DMS79 (cell line): ENCODE data around the gene PIWIL4.
"Not testable (repeated sequence)": the region's sequence is repeated elsewhere in the genome, so short reads cannot be mapped to it uniquely, and the experiment has no call there.

Experiments
- DNase-seq: peaks from one replicate; lab custom pipeline; 2025; lab: John Stamatoyannopoulos, UW

PIWIL4 gene

DNA sequence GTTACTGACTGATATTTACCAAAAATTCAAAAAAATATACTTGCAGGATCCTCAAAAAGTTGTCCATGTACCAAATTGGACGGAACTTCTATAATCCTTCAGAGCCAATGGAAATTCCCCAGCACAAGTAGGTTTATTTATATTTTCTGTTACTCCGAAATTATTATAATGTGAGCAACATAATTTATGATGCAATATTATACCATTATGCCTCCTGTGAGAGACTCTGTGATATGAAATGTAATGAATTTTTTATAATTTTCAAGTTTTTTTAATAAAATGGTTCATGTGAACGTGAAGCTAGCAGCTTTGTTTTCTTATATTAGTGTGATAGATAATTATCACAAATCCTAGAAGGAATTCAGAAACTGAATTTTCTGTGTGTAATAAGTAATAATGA is 18.2 kb downstream of the PIWIL4 start:
- no peak for DNase-seq

DNA sequence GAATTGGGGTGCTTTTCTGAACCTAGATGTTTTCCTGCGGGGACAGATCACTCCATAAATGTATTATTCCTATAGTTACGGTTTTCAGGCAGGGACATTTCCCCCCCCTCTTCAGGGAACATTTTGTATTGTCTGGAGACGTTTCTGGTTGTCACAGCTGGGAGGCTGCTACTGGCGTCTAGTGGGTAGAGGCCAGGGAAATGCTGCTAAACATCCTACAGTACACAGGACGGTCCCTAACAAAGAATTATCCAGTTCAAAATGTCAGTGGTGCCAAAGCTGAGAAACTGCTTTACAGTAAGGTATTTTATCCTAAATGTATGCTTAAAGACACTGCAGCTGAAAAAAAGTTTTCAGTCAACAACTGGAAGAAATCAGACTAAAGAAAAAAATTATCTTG is 19.4 kb downstream of the PIWIL4 start:
- no peak for DNase-seq

DNA sequence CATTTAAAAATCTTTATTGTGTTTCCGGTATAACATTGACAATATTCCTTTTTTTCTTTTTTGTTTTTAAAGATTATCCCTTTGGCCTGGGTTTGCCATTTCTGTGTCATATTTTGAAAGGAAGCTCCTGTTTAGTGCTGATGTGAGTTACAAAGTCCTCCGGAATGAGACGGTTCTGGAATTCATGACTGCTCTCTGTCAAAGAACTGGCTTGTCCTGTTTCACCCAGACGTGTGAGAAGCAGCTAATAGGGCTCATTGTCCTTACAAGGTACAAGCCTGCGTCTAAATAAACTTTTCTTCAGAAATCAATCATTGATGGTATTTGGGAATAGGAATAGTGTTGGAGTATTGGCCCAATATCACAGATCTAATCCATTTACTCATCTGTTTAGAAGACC is 19.8 kb downstream of the PIWIL4 start:
- DNase-seq = no peak

DNA sequence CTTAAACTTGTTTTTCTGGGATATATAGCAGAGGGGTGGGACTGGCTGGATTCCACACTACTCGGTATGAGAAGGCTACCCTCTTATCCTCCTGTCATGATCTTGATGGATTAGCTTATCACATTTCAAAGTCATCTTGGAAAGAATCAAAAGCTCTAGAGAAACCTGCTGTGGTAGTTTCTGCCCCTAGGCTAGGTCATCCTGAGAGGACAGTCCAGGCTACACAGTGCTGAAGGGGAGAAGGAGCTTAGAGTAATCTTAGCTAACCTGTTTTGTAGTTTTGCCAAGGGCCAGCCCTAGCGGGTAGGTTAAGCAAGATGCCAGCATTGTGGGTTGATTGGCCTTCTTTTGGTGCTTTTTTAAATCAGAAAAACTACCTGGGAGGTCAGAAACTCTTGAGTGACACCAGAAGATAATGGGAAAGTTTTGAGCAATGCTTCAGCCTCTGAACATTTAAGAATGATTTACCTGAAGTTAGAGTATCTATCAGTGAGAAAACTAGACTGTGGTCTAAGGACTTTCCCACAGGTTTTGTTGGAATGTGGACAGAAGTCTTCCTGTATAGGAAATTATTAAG is 21.3 kb downstream of the PIWIL4 start:
- no peak for DNase-seq

DNA sequence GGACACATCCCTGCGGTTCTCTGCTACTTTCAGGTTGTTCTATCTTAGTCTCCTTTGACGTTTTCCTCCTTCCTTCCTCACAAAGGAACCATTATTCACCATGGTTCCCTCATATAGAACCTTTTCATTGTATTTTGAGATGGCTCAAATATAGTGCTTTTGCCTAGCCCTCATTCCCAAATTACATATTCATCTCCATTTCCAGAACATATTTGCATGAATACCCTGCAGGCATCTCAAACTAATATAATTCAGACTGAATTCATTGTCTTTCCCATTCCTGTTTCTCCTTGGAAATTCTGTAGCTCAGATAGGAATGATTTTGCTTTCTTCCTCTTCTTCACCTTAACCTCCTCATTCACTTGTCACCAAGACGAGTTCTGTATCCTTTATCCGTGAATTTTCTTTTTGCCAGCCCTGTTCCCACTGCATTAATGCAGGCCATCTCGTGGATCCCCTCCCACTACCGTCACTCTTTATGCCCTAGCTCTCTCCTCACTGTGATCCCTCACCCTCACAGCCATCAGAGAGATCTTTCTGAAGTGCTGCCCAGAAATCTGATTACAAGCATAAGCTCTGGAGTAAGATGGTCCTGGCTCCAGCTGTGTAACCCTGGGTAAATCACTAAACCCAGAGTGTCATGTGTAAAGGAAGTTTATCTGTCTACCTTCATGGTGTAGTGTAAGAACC is 23.3 kb downstream of the PIWIL4 start:
- no peak for DNase-seq

DNA sequence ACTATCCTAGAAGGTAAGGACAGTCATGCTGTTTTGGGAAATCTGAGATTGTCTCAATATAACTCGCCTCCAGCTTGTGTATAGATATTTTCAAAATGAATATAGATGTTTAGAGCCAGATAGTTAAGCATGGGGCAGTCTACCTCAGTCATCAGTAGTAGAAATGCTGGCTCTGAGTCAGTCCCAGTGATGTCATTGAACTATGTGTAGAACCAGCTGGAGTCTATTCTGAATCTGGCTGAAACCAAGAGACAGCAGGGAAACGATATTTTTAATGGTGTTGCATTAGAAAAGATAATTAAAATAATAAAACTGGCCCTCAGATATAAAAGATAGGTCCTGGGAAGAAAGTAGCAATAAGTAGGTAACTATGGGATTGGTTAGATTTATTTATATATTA is 25.9 kb downstream of the PIWIL4 start:
- DNase-seq = no peak

DNA sequence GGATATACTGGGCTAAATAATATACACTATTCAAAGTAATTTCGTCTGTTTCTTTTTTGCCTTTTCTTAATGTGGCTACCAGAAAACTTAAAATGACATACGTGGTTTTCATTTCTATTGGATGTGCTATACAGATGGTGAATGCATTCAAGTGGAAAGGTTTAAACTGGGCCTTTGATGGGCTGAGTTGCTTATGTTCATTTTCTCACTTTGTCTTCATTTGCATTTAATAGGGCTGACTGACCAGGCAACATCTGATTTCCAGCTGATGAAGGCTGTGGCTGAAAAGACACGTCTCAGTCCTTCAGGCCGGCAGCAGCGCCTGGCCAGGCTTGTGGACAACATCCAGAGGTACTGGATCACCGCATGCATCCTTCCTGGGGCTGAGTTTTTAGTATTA is 27.9 kb downstream of the PIWIL4 start:
- no peak for DNase-seq

DNA sequence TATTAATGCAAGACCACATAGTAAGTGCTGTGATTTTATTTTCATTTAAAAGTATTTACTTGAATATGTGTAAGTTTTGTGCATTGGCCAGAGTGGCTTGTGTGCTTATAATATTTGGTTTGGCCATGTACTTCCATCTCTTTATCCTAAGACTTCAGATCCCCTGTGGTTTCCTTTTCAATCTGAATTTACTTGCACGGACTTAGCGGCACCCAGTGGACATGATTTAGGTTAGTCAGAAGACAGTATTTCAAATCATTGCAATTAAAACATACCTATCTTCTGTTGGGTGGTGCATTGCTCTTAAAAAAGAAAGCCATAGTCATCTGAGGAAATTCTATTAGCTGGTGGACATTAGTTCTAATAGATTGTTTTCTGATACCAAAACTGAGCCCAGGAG is 30.7 kb downstream of the PIWIL4 start:
- DNase-seq = no peak

DNA sequence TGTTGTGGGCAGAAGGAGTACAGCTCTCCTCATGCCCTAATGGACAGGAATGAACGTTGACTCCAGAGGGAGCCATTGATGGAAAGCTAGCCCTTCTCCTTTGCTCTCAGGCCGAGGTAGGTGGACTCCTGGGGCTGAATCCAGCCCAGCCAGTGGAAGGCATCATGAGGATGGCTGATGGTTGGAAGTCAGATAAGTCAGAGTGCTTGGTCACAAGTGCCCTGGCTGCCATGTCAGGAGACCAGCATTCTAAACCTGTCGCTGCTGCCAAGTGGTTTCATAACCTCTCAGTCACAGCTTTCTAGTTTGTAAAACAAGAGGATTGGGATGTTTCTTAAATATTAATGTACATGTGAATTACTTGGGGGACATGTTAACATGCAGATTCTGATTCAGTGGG is 32.3 kb downstream of the PIWIL4 start:
- DNase-seq = no peak

DNA sequence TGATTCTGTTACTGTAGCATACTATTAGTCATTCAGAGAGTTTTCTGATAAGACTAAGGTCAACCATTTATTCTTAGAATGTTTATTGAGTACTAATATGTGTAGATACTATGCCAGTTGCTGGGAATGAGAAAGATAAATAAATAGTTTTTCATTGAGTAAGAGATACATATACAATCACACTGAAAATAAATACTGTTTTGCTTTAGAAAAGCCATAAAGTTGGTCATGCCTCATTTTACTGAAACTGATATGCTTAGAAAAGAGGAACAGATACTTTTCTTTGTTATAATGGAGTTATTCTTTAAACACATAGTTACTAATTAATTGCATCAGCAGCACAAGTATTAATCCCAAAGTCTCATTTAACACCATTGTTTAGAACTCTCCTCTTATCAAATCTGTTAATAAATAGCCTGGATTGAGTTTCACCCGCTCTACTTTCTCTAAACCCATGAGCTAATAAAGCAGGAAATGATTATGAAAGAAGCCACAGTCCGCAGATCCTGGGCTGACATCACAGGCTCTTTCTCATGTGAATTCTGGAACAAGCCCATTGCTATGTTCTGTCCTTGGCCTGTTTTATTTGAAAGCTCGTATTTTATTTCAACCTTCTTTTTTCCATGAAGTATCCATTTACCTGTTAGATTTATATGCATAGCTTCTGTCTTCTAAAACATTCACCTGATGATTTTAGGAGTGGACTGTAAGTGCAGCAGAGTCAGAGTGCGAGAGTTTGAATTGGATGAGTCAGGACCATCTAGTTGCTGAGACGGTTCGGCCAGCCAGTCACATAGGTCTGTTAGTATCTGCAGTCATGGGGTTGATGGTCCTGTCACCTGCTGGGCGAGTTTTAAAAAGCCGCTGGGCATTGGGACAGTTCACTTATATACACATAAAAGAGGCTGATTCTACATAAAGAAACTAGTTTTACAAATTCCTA is 35.5 kb downstream of the PIWIL4 start:
- no peak for DNase-seq

DNA sequence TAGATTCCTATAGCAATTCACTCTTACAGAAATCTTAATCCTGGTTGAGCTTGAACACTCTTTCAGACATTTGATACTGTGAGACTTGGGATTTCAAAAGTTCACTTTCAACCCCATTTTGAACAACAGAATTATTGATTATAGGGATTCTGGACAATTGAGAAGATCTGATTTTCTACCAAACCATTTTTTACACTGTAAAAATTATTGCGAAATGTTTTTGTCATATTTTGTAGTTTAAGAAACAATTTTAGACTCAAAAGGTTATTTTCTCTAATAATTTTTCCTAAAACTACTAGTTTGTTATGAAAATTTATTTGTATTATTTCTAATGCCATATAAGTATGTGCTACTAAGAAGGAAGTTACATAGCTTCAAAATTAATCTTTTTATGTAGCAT is 36.4 kb downstream of the PIWIL4 start:
- no peak for DNase-seq

DNA sequence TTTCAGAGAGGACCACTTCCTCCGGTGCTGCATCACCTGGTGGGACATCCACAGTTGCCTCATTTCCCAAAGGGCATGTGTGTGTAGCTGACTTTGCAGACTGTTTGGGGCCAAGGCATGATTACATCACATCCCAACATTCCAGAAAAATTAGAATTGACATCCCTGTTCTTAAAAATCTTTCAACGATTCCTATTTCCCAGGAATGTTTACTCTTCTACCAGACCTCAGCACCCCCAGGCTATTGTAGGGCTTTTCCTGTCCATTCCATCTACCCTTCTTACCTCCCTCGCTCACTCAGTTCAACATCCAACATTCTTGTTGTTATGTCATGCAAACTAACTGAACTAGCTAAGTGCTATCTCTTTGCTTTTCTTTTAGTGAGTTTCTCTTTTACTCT is 37.3 kb downstream of the PIWIL4 start:
- no peak for DNase-seq

DNA sequence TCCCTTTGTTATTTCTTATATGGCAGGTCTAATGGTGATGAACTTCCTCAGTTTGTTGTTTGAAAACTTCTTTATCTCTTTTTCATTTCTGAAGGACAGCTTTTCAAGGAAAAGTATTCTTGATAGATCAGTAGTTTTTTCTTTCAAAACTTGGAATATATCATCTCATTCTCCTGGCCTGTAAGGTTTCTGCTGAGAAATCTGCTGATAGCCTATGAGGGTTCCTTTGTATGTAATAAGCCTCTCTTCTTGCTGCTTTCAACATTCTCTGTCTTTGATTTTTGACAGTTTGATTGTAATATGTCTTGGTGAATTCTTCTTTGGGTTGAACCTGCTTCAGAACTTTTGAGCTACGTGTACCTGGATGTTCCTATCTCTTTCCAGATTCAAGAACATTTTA is 46.0 kb downstream of the PIWIL4 start:
- DNase-seq = no peak

DNA sequence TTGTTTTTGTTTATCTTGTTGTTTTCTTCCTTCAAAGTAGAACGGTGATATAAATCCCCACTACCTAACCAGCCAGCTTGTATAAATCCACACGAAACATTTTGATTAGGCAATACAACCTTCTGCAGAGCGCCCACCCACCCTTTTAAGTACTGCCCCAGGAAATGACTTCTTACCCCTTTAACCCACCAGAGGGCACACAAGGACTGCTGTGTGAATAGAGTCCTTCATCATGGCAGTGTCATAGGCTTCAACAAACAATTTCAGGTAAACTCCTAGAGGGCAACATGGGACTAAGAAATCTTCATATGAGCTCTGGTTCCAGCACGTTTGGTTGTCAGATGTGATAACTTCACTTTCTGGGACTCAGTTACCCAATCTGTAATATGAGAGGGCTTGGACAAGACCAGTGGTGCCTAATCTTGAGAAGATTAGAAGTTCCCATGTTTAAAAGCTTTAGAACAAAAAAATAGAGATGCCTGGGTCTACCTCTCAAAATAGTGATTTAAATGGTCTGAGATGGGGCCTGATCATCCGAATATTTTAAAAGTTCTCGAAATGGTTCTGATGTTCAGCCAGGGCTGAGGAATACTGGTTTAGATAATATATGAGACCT is 56.1 kb downstream of the PIWIL4 start:
- peak; percentile 77 for DNase-seq

DNA sequence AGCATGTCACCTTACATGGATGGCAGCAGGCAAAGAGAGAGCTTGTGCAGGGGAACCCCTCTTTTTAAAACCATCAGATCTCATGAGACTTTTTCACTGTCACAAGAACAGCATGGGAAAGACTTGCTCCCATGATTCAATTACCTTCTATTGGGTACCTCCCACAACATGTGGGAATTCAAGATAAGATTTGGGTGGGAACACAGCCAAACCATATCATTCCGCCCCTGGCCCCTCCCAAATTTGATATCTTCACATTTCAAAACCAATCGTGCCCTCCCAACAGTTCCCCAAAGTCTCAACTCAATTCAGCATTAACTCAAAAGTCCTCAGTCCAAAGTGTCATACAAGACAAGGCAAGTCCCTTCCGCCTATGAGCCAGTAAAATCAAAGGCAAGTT is 58.3 kb downstream of the PIWIL4 start:
- not testable (repeated sequence) for DNase-seq

DNA sequence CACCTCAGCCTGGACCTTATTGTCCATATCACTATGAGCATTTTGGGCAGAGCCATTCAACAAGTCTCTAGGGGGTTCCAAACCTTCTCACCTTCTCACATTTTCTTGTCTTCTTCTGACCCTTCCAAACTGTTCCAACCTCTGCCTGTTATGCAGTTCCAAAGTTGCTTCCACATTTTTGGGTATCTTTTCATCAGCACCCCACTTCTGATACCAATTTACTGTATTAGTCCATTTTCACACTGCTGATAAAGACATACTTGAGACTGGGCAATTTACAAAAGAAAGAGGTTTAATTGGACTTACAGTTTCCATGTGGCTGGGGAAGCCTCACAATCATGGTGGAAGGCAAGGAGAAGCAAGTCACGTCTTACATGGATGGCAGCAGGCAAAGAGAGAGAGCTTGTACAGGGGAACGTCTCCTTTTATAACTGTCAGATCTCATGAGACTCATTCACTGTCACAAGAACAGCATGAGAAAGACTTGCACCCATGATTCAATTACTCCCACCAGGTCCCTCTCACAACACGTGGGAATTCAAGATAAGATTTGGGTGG is 59.9 kb downstream of the PIWIL4 start:
- DNase-seq = not testable (repeated sequence)

DNA sequence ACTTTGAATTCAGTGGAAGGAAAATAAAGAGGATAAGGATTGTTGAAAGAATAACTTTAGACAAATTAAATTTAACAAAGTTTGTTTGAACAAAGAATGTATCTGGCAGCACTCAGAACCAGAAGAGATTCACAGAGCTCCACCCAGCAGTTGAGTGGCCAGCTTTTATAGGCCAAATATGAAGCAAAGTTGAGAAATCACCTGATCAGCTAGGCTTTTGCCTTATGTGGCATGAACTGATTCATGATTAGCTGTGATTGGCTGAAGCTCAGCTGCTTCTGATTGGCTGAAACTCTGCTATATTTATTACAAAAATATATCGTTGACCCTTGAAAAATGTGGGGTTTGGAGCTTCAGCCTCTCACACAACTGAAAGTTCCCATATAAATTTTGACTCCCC is 62.6 kb downstream of the PIWIL4 start:
- no peak for DNase-seq

DNA sequence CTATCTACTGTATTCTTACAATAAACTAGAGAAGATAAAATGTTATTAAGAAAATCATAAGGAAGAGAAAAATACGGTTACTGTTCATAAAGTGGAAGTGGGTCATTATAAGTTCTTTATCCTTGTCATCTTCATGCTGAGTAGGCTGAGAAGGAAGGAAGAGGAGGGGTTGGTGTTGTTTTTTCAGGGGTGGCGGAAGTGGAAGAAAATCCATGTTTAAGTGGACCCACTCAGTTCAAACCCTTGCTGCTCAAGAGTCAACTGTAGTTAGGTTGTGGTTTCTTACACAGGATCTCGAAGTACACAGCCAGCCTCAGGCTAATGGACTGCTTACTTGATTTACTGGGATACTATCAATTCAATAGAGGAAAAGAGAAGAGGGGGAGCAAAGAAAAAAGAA is 63.1 kb downstream of the PIWIL4 start:
- DNase-seq = no peak

DNA sequence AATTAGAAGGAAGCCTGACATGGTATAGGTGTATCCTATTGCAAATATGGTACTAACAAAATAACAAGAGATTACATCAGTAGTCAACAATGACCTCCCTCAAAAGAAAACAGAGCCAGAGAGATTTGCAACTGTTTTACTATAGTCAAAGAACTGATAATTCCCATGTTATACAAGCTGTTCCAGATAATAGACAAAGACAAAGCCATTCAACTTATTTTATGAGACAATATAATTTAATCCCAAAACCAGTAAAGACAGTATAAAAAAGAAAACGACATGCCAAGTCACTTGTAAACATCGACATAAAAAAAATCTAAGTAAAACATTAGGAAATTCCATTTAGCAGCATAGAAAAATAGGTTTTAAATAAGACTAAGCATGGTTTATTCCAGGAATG is 65.2 kb downstream of the PIWIL4 start:
- DNase-seq = no peak

DNA sequence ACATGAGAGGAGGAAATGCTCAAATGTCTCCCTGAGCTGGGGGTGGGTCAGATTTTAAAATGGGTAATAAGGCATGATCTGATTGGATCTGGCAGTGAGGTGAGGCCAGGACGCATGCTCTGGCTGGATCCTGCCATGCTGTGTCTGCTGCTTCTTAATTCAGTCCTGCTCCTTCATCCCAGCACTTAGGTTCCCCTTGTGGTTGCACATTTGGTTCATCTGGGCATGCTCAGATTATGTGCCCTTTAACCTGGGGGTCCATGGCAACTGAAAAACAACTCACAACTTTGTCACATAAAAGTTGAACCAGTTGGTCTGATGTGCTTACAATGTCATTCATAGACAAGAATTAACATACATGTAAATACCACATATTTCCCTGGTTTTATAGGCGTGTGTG is 67.9 kb downstream of the PIWIL4 start:
- no peak for DNase-seq

DNA sequence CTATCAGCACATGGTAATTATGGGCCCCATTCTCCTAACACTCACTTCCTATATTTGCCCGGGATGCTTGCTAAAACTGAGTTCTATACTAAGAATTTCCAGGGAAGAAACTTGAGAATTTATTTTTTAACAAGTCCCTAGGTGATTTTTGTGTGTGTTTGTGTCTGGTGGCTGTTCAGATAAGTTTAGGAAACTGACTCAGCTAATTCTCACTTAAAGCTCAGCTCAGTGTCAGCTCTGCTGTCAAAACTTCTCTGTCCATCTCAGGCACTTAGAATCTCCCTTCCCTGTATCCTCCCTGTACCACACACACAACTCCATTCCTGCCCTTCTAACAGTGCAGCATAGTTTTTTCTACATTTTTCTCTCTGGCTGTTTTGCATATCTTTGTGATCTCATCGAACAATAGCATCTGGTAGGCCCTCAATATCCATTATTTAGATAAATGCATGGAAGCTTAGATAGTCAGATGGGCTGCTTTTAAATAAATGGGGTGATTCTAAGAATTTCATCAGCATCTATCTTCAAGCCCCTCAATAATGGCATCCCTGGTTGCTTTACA is 69.3 kb downstream of the PIWIL4 start:
- no peak for DNase-seq

DNA sequence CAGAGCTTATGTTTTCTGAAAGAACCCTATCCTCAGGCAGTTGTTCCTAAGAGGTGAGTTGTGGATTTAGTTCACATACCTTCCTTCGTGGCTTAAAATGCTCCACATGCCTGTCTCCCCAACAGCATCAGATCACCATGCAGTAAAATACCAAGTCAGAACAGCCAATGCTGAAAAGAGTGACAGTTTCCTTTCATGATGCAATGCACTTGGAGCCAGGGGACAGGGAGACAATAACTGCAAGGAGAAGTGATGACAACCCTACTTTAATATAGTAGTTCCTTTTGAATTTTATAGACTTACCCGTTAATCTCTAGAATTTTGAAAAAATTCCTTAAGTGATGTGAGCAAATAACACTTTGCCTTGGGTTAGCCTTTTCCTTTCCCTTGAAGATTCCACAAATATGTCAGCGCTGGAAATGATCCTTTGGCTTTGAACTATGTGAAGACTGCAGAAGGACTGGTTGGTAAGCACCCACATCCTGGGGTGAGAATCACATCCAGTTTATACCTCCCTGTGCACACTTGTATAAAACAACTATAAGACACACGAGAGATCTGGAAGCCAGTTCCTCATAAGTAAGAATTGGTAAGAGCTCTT is 71.2 kb downstream of the PIWIL4 start:
- DNase-seq = no peak
